ENCODE measurements around the gene RAB22A.

Gene RAB22A

GRCh38 chr20:58287638-58288037 lies 21.9 kb upstream of the RAB22A start:
- no peak for DNase-seq (ENCODE audit: low read depth)
- no peak for TF ChIP-seq CTCF (IDR thresholded peaks at IDR 0.05; ENCODE audit: low read depth, low read length, missing control alignments)
- H3K4me3 ChIP-seq (ENCODE audit: low read depth, low read length): no peak overlapping the region

GRCh38 chr20:58289143-58289542 lies 20.4 kb upstream of the RAB22A start:
- no peak for DNase-seq (ENCODE audit: low read depth)
- TF ChIP-seq CTCF (IDR thresholded peaks at IDR 0.05; ENCODE audit: low read depth, low read length, missing control alignments): no peak
- H3K4me3 ChIP-seq (ENCODE audit: low read depth, low read length): no peak overlapping the region

GRCh38 chr20:58293453-58293852 lies 16.1 kb upstream of the RAB22A start:
- no peak for DNase-seq (ENCODE audit: low read depth)
- H3K4me3 ChIP-seq (ENCODE audit: low read depth, low read length): no peak overlapping the region

GRCh38 chr20:58294497-58295455 lies 14.7 kb upstream of the RAB22A start:
- no peak overlapping the region for H3K4me3 ChIP-seq (ENCODE audit: low read depth, low read length)
- no peak for DNase-seq (ENCODE audit: low read depth)
- TF ChIP-seq CTCF (IDR thresholded peaks at IDR 0.05; ENCODE audit: low read depth, low read length, missing control alignments): no peak

More at GRCh38 chr20:58293453-58293852, 16.1 kb upstream of the RAB22A start:
- no peak for TF ChIP-seq CTCF (IDR thresholded peaks at IDR 0.05; ENCODE audit: low read depth, low read length, missing control alignments)

- no peak overlapping the region for H3K4me3 ChIP-seq (ENCODE audit: low read depth, low read length)
- TF ChIP-seq CTCF (IDR thresholded peaks at IDR 0.05; ENCODE audit: low read depth, low read length, missing control alignments): no peak
- DNase-seq (ENCODE audit: low read depth): no peak
Observed at GRCh38 chr20:58296051-58296837, 13.3 kb upstream of the RAB22A start.

GRCh38 chr20:58297394-58297793 lies 12.1 kb upstream of the RAB22A start:
- TF ChIP-seq CTCF (IDR thresholded peaks at IDR 0.05; ENCODE audit: low read depth, low read length, missing control alignments): no peak
- no peak overlapping the region for H3K4me3 ChIP-seq (ENCODE audit: low read depth, low read length)
- DNase-seq (ENCODE audit: low read depth): no peak

Measured in GM12864 (cell line).